ENCODE results near the gene VWF.

- no peak for TF ChIP-seq CHD1 (IDR thresholded peaks at IDR 0.05; ENCODE audit: low read depth, low read length)
- TF ChIP-seq ATF2 (IDR thresholded peaks at IDR 0.05; ENCODE audit: low read length) = no peak
- no peak for TF ChIP-seq PML (IDR thresholded peaks at IDR 0.05; ENCODE audit: low read length)
- no peak for TF ChIP-seq POLR2A (IDR thresholded peaks at IDR 0.05; ENCODE audit: low read depth, low read length)
- no peak for TF ChIP-seq CTCF (IDR thresholded peaks at IDR 0.05 in 2 of 3, conservative IDR thresholded peaks at IDR 0.05 in 1 of 3; ENCODE audit: control insufficient read depth in 2 of 3, extremely low read depth in 1 of 3, insufficient read depth in 1 of 3, low read depth in 3 of 3, low read length in 3 of 3)
These were observed 179.1 kb downstream of the VWF start, which contains the start of gene ANO2 for GRCh38 chr12:5945071-5946008.
